ENCODE results near the gene EVI5. TPM values are rescaled to one million over a fixed set of nuclear protein-coding genes. Genes with fewer than 3 reads are reported as not detected.

EVI5 gene
- total RNA-seq, 1 experiment from 2014 or later = 23.2 TPM

DNA sequence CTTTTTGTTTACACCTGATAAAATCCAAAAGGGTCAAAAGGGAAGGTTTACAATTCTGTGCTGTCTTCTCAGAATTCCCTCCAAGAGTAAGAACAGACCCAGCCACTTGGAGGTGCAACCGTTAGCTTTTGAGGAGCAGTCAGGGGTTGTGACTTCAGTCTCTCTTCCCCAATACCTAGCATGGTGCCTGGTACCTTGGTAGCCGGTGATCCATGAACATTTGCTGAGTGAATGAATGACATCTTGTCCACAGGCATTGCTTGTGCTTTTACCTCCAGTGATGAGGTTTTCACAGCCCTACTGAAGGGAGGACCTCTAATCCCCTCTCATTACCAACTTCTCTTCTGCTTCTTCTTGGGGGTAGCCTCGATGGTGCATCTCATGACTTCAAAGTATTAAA is 309.9 kb downstream of the EVI5 start:
- CTCF ChIA-PET = no interaction called here
- intact Hi-C loops (cut with micrococcal nuclease) = no loop called here
- no peak for DNase-seq (ENCODE audit: unreplicated experiment)
- Mint-ChIP-seq H3K4me1 (ENCODE audit: insufficient read depth, unreplicated experiment) (peaks cover 5% of the 10 kb centered on the region), H3K27ac (ENCODE audit: low read depth, unreplicated experiment) (no peak overlapping the region), H3K36me3 (ENCODE audit: insufficient read depth, unreplicated experiment) (no peaks in the 10 kb centered on the region), H3K27me3 (ENCODE audit: insufficient read depth, unreplicated experiment) (no peaks in the 10 kb centered on the region), H3K9me3 (ENCODE audit: unreplicated experiment) (no peaks in the 10 kb centered on the region), H3K4me3 (ENCODE audit: unreplicated experiment) (no peak overlapping the region)
- BruUV-seq (replicated peaks) = no TSS peak
- TF ChIP-seq, protein P1, sequence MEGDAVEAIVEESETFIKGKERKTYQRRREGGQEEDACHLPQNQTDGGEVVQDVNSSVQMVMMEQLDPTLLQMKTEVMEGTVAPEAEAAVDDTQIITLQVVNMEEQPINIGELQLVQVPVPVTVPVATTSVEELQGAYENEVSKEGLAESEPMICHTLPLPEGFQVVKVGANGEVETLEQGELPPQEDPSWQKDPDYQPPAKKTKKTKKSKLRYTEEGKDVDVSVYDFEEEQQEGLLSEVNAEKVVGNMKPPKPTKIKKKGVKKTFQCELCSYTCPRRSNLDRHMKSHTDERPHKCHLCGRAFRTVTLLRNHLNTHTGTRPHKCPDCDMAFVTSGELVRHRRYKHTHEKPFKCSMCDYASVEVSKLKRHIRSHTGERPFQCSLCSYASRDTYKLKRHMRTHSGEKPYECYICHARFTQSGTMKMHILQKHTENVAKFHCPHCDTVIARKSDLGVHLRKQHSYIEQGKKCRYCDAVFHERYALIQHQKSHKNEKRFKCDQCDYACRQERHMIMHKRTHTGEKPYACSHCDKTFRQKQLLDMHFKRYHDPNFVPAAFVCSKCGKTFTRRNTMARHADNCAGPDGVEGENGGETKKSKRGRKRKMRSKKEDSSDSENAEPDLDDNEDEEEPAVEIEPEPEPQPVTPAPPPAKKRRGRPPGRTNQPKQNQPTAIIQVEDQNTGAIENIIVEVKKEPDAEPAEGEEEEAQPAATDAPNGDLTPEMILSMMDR (IDR thresholded peaks at IDR 0.05; ENCODE audit: unreplicated experiment) = no peak
- POLR2A ChIA-PET = no interaction called here

DNA sequence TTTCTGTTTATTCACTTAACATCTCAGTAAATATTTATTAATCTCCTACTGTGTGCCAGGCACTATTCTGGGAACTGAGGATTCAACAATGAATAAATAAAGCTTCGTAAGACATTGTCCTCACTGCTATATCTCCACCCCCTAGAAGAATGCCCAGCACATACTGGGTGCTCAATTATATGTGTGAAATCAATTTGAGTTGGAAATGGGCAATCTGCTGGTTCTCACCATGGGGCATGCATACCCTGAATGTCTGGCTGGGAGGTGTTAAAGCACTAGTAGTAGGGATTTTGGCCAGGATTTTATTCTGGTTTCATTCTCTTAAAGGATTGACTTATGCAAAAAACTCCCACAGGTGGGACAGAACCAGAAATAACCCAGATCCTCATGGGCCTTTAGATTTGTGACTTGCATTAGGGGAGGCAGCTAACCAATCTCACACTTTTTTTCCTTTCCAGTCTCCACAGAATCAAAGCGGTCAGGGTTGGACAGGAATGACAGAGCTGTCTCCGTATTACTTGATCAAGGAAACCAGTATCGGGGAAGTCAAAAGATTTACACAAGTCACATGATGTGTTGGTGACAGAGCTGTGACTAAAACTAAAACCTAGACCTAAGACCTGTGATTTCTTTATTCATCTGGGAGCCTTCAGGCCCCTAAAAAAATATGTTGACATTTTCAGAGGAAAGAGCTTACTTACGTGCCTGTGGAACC is 311.0 kb downstream of the EVI5 start:
- H3K27ac Mint-ChIP-seq (ENCODE audit: low read depth, unreplicated experiment) = no peak overlapping the region
- ChIA-PET POLR2A (no interaction called here), CTCF (no interaction called here)
- H3K36me3 Mint-ChIP-seq (ENCODE audit: insufficient read depth, unreplicated experiment) = no peaks in the 10 kb centered on the region
- no peaks in the 10 kb centered on the region for H3K27me3 Mint-ChIP-seq (ENCODE audit: insufficient read depth, unreplicated experiment)
- H3K9me3 Mint-ChIP-seq (ENCODE audit: unreplicated experiment) = no peaks in the 10 kb centered on the region
- TF ChIP-seq, protein P1 (IDR thresholded peaks at IDR 0.05; ENCODE audit: unreplicated experiment) = no peak
- no peak overlapping the region for H3K4me3 Mint-ChIP-seq (ENCODE audit: unreplicated experiment)
- intact Hi-C loops (cut with micrococcal nuclease) = no loop called here
- BruUV-seq (replicated peaks) = no TSS peak
- no peak for DNase-seq (ENCODE audit: unreplicated experiment)
- peaks cover 5% of the 10 kb centered on the region for H3K4me1 Mint-ChIP-seq (ENCODE audit: insufficient read depth, unreplicated experiment)

DNA sequence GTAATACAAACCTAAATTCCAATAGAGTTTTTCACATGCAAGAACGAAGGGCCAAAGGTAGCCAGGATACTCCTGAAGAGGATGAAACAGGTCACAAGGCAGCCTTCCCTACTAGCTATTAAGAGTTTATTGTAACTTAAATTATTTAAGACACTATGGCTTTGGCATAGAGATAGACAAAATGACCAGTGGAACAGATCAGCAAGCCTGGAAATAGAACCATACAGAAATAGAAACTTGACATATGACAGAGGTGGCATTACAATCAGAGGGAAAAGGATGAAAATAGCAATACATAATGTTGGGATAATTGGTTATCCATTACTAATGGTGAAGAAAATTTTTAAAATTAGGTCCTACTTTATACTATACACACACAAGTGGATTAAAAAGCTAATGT is 314.7 kb downstream of the EVI5 start:
- no peak overlapping the region for H3K4me3 Mint-ChIP-seq (ENCODE audit: unreplicated experiment)
- BruUV-seq (replicated peaks) = no TSS peak
- POLR2A ChIA-PET = no interaction called here
- DNase-seq (ENCODE audit: unreplicated experiment) = no peak
- no peaks in the 10 kb centered on the region for H3K4me1 Mint-ChIP-seq (ENCODE audit: insufficient read depth, unreplicated experiment)
- TF ChIP-seq, protein P1 (IDR thresholded peaks at IDR 0.05; ENCODE audit: unreplicated experiment) = no peak
- no peaks in the 10 kb centered on the region for H3K36me3 Mint-ChIP-seq (ENCODE audit: insufficient read depth, unreplicated experiment)
- no peak overlapping the region for H3K27ac Mint-ChIP-seq (ENCODE audit: low read depth, unreplicated experiment)
- CTCF ChIA-PET = no interaction called here
- no peaks in the 10 kb centered on the region for H3K27me3 Mint-ChIP-seq (ENCODE audit: insufficient read depth, unreplicated experiment)
- no peaks in the 10 kb centered on the region for H3K9me3 Mint-ChIP-seq (ENCODE audit: unreplicated experiment)
- intact Hi-C loops (cut with micrococcal nuclease) = no loop called here

DNA sequence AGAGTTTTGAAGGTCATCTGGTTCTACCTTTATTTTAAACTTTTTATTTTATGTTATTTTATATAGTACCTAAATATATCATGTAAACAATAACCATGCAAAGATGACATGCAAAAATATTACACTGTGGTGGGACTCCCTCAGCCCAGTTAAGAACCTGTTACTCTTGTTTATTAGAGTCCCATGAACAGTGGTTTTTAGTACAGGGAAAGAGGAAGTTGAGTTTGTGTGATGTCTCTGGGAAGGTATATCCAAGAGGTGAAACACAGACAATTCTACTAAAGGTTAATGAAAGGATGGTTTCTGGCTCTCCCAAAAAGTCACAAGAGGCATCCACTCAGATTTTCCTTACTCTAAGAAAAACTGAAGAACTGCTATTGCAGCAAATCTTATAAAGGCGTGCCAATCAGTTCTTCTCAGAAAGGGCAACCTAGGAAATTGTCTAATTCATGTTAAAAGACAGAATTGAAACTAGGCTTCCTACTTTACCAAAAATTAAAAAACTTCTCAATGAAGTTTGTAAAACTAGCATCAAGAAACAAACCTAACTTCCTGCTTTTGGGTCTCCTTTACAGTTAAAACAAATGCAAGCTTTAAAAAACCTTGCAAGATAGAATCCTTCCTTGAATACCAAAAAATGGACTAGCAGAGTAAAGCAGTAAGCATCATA is 318.1 kb downstream of the EVI5 start:
- Mint-ChIP-seq H3K27me3 (ENCODE audit: insufficient read depth, unreplicated experiment) (no peaks in the 10 kb centered on the region), H3K4me1 (ENCODE audit: insufficient read depth, unreplicated experiment) (no peaks in the 10 kb centered on the region), H3K9me3 (ENCODE audit: unreplicated experiment) (no peaks in the 10 kb centered on the region), H3K27ac (ENCODE audit: low read depth, unreplicated experiment) (no peak overlapping the region), H3K4me3 (ENCODE audit: unreplicated experiment) (no peak overlapping the region), H3K36me3 (ENCODE audit: insufficient read depth, unreplicated experiment) (no peaks in the 10 kb centered on the region)
- TF ChIP-seq, protein P1 (IDR thresholded peaks at IDR 0.05; ENCODE audit: unreplicated experiment) = no peak
- ChIA-PET POLR2A (no interaction called here), CTCF (interaction anchor here (0.5 to 0.6 kb wide), 2 partner anchors 9 to 136 kb away, joined by 3 to 4 read pairs; no protein-coding TSS in a partner anchor)
- no TSS peak for BruUV-seq (replicated peaks)
- no peak for DNase-seq (ENCODE audit: unreplicated experiment)
- intact Hi-C loops (cut with micrococcal nuclease) = no loop called here
